SK-N-SH (cell line): Measurements from ENCODE around the gene NDUFS8. TPM values are rescaled to one million over a fixed set of nuclear protein-coding genes. Genes with fewer than 3 reads are reported as not detected.

Source experiments
- CTCF ChIA-PET: fragments of 300-600, 350-600 bp; formaldehyde crosslinking; extraction: SDS; loops from one replicate; lab custom pipeline; 2021; lab: Yijun Ruan, JAX
- POLR2A ChIA-PET: fragments of 350-600 bp; sonication (Branson Sonifier 250); formaldehyde crosslinking; extraction: SDS; loops from one replicate; lab custom pipeline; 2020; ENCODE audit warnings: antibody characterized with exemption, inconsistent platforms; lab: Yijun Ruan, JAX
- DNase-seq: peaks from one replicate; pipeline ENCODE4 v3.0.0; 2012
- H2AFZ ChIP-seq: fragments of 200-600 bp; sonication (generic); 2 replicates; pipeline ENCODE4 v1.8.1; 2016; ENCODE audit warnings: antibody characterized with exemption, mild to moderate bottlenecking, low read depth
- H3F3A ChIP-seq: fragments of 200-600 bp; sonication (generic); replicated peaks from 2 replicates; pipeline ENCODE3; 2016; ENCODE audit warnings: antibody characterized with exemption, mild to moderate bottlenecking; ENCODE audit not compliant: insufficient read depth
- H3K27ac ChIP-seq, 2 experiments: fragments of 200-500 bp in 1 of 2; fragments of 200-600 bp in 1 of 2; sonication (Bioruptor generic) in 1 of 2; sonication (generic), shearing (Covaris generic) in 1 of 2; 2 replicates each; pipeline versions ENCODE4 v1.5.1 to v1.6.1; 2014 to 2016; ENCODE audit warnings: low read depth in 2 of 2, inconsistent platforms in 1 of 2, low read length in 1 of 2, mild to moderate bottlenecking in 1 of 2, mixed read lengths in 1 of 2
- H3K27me3 ChIP-seq: fragments of 200-600 bp; sonication (generic), shearing (Covaris generic); 2 replicates; pipeline ENCODE4 v1.6.1; 2016; ENCODE audit warnings: mixed run types; ENCODE audit not compliant: insufficient read depth
- H3K36me3 ChIP-seq, 2 experiments: fragments of 200-500 bp in 1 of 2; fragments of 200-600 bp in 1 of 2; sonication (Bioruptor generic) in 1 of 2; sonication (generic) in 1 of 2; replicated peaks in 1 of 2; 2 replicates each; pipeline versions ENCODE3 to v1.5.1; 2014 to 2016; ENCODE audit warnings: low read length in 1 of 2, mild to moderate bottlenecking in 1 of 2; ENCODE audit not compliant: insufficient read depth in 2 of 2, control insufficient read depth in 1 of 2
- H3K4me1 ChIP-seq, 2 experiments: fragments of 200-500 bp in 1 of 2; fragments of 200-600 bp in 1 of 2; sonication (Bioruptor generic) in 1 of 2; sonication (generic), shearing (Covaris generic) in 1 of 2; 2 replicates each; pipeline versions ENCODE4 v1.5.1 to v1.6.1; 2014 to 2016; ENCODE audit warnings: low read depth in 1 of 2, low read length in 1 of 2, mixed run types in 1 of 2; ENCODE audit not compliant: insufficient read depth in 2 of 2, control insufficient read depth in 1 of 2
- H3K4me2 ChIP-seq: fragments of 200-600 bp; sonication (generic), shearing (Covaris generic); 2 replicates; pipeline ENCODE4 v1.6.1; 2017; ENCODE audit warnings: mixed run types
- H3K4me3 ChIP-seq, 2 experiments: fragments of 200-500 bp in 1 of 2; fragments of 200-600 bp in 1 of 2; sonication (Bioruptor generic) in 1 of 2; sonication (generic), shearing (Covaris generic) in 1 of 2; 2 replicates each; pipeline versions ENCODE4 v1.5.1 to v1.8.1; 2014 to 2016; ENCODE audit warnings: low read depth in 2 of 2, inconsistent platforms in 1 of 2, low read length in 1 of 2, mild to moderate bottlenecking in 1 of 2, mixed read lengths in 1 of 2, moderate library complexity in 1 of 2
- H3K79me2 ChIP-seq: fragments of 200-600 bp; sonication (generic); 2 replicates; pipeline ENCODE4 v1.8.1; 2017; ENCODE audit warnings: mild to moderate bottlenecking; ENCODE audit not compliant: insufficient read depth
- H3K9ac ChIP-seq: fragments of 200-600 bp; sonication (generic); 2 replicates; pipeline ENCODE4 v1.6.1; 2017; ENCODE audit warnings: mixed run types
- H3K9me2 ChIP-seq: fragments of 200-600 bp; sonication (generic); 2 replicates; pipeline ENCODE4 v1.6.1; 2017; ENCODE audit warnings: mixed run types
- H3K9me3 ChIP-seq: fragments of 200-600 bp; sonication (generic); 2 replicates; pipeline ENCODE4 v1.6.1; 2017; ENCODE audit warnings: mixed run types, mild to moderate bottlenecking, moderate library complexity
- H4K20me1 ChIP-seq: fragments of 200-600 bp; sonication (generic); 2 replicates; pipeline ENCODE4 v1.6.1; 2017; ENCODE audit warnings: mild to moderate bottlenecking, mixed run types; ENCODE audit not compliant: insufficient read depth
- FOXJ3 ChIP-seq: sonication (generic); formaldehyde crosslinking; IDR thresholded peaks from 2 replicates; pipeline ENCODE4 v1.5.1; 2020; ENCODE audit warnings: mild to moderate bottlenecking, missing genetic modification reagents
- PBX3 ChIP-seq: IDR thresholded peaks from 2 replicates; pipeline ENCODE4; 2012
- RCOR1 ChIP-seq: fragments of 150-350 bp; IDR thresholded peaks from 2 replicates; pipeline ENCODE4 v1.6.1; 2017; ENCODE audit warnings: antibody characterized with exemption, low read length
- REST ChIP-seq: IDR thresholded peaks from 2 replicates; pipeline ENCODE4 v1.6.1; 2012; ENCODE audit warnings: mild to moderate bottlenecking, low read depth, low read length, moderate library complexity
- RFX5 ChIP-seq: IDR thresholded peaks from 2 replicates; pipeline ENCODE4 v1.6.1; 2012; ENCODE audit warnings: mild to moderate bottlenecking, improper control_type of control experiment, low read length
- RXRA ChIP-seq: IDR thresholded peaks from 2 replicates; pipeline ENCODE4 v1.4.0; 2012; ENCODE audit warnings: low read depth, mild to moderate bottlenecking, borderline replicate concordance
- SIN3A ChIP-seq: IDR thresholded peaks from 2 replicates; pipeline ENCODE4 v1.6.1; 2012; ENCODE audit warnings: low read depth, mild to moderate bottlenecking, low read length, moderate library complexity, borderline replicate concordance
- YY1 ChIP-seq: IDR thresholded peaks from 2 replicates; pipeline ENCODE4 v1.4.0; 2012; ENCODE audit warnings: low read depth, mild to moderate bottlenecking
- WGBS: methylation state at CpG from one replicate; pipeline ENCODE4 v1.1.6; 2017; ENCODE audit warnings: low lambda C conversion rate; 5-methylcytosine and 5-hydroxymethylcytosine counted together
- polyA plus RNA-seq, 3 experiments: library from polyadenylated mRNA; depleted of rRNA; stranded (reverse); fragments of >200 nt; gene quantifications; 2 replicates each; pipeline ENCODE4 v1.2.3, GENCODE V29; 2012
- TF ChIP-seq, protein P1 (sequence below): IDR thresholded peaks from 2 replicates; pipeline ENCODE4 v1.4.0; 2012; ENCODE audit warnings: low read depth

The NDUFS8 gene
- polyA plus RNA-seq, 1 of the 3 experiments (the other 2 are of a cell fraction), result 123 TPM

- TF ChIP-seq, protein P1, sequence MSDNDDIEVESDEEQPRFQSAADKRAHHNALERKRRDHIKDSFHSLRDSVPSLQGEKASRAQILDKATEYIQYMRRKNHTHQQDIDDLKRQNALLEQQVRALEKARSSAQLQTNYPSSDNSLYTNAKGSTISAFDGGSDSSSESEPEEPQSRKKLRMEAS, result no peak
- TF ChIP-seq RFX5, result no peak
Measured at GRCh38 chr11:68043349-68044144, 13.1 kb downstream of the NDUFS8 start (continued).

GRCh38 chr11:68044145-68044813 lies 13.8 kb downstream of the NDUFS8 start:
- H3K4me1 ChIP-seq, result peaks cover 12% of the 10 kb centered on the region in 2 experiments; a peak in 2 of 4 replicates
- 97% methylated on average over 17 of the region's 24 CpGs for WGBS
- H3K27me3 ChIP-seq, result no peaks in the 10 kb centered on the region
- TF ChIP-seq RXRA, result no peak
- TF ChIP-seq RCOR1, result no peak
- no peak for TF ChIP-seq RFX5
- TF ChIP-seq, protein P1, result no peak
- TF ChIP-seq YY1, result no peak
- TF ChIP-seq SIN3A, result no peak
- TF ChIP-seq REST, result no peak
- no peak for TF ChIP-seq FOXJ3 (CRISPR knock-in tag)
- no peak for TF ChIP-seq PBX3
- H3K4me3 ChIP-seq, result no peak overlapping the region
- no peaks in the 10 kb centered on the region for H3K36me3 ChIP-seq
- POLR2A ChIA-PET, result no interaction called here
- no peaks in the 10 kb centered on the region for H3K79me2 ChIP-seq
- no peaks in the 10 kb centered on the region for H3K9me2 ChIP-seq
- H3K4me2 ChIP-seq, result no peak overlapping the region
- no peak overlapping the region for H3K27ac ChIP-seq
- no peak overlapping the region for H3K9ac ChIP-seq
- H4K20me1 ChIP-seq, result no peaks in the 10 kb centered on the region
- H3K9me3 ChIP-seq, result no peaks in the 10 kb centered on the region
- DNase-seq, result peak; percentile 47
- H3F3A ChIP-seq, result no peaks in the 10 kb centered on the region
- CTCF ChIA-PET, result interaction anchor here (1.2 kb wide), 1 partner anchor 165 kb away, joined by 3 read pairs; no protein-coding TSS in a partner anchor
- no peak overlapping the region for H2AFZ ChIP-seq
